HG03175 (cell line): ENCODE results near the gene C11orf54.
"Not testable (repeated sequence)": the region's sequence is repeated elsewhere in the genome, so short reads cannot be mapped to it uniquely, and the experiment has no call there.

Experiments used
- ATAC-seq: cut with Tn5 transposase; IDR thresholded peaks from one replicate; pipeline ENCODE4 v1.9.1; 2021; ENCODE audit warnings: mild to moderate bottlenecking, moderate library complexity; ENCODE audit not compliant: unreplicated experiment

Gene C11orf54

DNA sequence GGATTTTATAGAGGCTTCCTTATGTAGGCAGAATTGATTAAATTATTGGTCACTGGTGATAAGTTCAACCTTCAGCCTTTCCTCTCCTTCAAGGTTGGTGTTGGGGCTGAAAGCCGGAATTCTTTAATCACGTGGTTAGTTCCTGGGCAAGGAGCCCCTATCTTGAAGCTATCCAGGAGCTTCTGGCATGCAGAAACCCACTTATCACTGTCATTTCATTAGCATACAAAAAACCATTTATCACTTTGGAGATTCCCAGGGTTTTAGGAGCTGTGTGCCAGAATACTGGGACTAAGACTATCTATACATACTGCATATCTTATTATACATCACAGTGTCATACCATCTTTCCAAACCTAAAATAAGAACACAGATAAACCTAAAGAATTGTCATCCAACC lies 24.1 kb downstream of the C11orf54 start:
- ATAC-seq, result no peak

DNA sequence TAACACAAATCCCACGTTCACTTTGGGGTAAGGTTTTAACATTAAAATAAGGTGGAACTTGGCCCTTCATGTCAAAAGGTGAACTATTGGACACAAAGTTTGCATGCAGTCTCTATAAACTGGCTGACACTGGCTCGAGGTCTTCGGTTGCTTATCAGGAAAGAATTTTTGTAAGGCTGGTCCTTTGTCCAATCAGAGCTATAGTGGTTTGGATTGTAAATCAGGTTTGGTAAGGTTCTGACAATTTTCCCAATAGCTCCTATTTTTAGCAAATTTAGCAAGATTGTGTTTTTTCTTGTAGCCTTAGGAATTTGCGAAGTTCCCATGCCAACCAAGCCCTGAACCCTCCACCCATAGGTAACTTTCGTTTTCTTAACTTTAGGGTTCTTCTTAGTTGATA lies 25.0 kb downstream of the C11orf54 start:
- no peak for ATAC-seq

DNA sequence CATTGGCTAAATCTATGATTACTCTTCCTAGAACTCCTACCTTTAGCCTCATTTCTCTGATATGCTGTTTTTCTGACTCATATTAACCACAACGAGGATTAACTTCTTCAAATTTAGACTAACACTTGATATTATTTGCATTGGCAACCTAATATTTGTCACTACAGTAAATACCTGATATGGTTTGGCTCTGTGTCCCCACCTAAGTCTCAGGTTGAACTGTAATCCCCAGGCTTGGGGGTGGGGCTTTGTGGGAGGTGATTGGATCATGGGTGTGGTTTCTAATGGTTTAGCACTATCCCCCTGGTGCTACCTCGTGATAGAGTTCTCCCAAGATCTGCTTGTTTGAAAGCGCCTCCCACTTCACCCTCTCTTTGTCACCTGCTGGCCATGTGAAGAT lies 25.5 kb downstream of the C11orf54 start:
- ATAC-seq, result no peak

DNA sequence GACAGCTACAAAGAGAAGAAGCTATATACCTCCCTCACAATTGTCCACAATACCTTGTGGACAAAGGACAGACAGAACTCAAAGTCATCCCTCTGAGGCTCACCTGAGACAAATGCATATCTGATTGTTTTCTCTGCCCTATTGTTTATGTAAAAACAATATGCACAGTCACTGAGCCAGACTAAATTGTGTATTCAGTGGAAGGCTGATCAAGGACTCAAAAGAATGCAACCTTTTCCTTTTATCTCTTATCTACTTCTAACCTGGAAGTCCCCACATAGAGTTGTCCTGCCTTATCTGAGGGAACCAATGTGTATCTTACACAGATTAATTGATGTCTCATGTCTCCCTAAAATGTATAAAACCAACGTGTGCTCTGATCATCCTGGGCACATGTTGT lies 28.7 kb downstream of the C11orf54 start:
- no peak for ATAC-seq

DNA sequence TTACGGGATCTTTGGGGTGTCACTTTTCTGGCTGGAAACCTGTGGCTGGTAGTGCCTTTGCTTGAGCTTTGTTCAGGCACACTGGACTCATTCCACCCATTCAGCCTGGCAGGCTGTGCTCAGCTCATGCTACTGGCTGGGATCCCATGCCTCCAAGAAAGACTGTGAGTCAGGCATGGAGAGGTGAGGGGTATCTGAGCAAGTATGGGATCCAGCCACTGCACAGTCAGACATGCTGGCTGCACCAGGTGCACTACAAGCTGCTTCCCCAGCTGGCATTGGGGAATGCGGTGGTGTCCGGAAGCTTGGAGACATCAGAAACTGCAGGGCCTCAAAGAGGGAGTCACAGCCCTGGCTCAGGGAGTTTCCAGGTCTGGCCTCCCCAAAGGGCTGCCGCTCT lies 30.7 kb downstream of the C11orf54 start:
- ATAC-seq, result no peak

DNA sequence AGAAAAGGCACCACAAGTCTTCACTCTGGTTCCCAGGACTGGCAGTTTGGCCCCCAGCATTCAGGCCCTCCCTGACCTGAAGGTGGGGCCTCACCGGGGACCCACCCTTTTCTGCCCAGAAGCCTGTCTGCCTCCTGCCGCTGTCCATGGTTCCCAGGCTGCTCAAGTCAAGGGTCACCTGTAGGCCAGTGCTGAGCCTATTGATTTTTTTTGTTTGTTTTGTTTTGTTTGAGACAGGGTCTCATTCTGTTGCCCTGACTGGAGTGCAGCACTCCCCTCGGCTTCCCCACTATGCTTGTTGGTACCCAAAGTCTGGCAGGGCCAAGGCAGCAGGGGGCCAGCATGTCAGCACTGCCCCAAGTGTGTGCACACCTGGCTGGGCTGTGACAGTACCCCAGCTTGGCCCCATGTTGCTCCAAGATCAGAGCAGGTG lies 31.6 kb downstream of the C11orf54 start:
- ATAC-seq, result no peak

DNA sequence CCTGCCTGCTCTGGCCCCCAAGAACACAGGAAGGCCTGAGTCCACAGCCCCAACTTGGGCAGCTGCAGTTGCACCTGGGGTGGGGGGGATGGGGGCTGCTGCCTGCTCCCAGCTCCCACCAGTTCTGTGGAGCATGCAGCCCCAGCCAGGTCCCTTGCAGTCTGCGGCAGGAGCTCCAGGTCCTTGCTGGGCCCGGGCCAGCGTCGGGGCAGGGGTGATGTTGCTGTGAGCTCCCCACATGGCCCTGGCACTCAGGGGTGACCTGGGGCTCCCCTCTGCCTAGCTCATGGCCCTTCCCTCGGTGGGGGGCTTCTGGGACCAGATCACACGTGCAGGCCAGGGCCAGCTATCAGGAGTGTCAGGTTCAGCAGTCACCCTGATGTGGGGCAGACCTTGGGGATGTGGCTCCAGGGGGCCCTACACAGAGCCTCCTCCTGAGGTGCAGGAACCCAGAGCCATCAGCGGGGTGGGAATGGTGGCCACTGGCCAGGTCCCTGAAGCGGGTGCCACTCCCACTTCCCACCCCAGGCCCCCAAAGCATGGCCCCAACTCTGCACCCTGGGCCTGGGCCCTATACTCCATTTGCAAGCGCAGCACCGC lies 32.2 kb downstream of the C11orf54 start:
- no peak for ATAC-seq

DNA sequence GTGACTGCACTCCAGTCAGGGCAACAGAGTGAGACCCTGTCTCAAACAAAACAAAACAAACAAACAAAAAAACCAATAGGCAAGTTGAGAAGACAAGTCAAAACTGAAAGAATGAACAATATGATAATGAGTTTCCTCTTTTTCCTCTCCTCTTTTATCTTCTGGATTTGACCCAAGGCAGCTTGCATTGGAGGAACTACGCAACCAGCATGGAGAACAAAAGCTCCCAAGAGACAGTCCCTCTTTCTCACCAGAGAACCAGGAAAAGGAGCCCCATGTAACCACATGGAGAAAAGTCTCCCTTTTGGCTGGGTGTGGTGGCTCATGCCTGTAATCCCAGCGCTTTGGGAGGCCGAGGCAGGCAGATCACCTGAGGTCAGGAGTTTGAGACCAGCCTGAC lies 33.1 kb downstream of the C11orf54 start:
- ATAC-seq, result not testable (repeated sequence)

DNA sequence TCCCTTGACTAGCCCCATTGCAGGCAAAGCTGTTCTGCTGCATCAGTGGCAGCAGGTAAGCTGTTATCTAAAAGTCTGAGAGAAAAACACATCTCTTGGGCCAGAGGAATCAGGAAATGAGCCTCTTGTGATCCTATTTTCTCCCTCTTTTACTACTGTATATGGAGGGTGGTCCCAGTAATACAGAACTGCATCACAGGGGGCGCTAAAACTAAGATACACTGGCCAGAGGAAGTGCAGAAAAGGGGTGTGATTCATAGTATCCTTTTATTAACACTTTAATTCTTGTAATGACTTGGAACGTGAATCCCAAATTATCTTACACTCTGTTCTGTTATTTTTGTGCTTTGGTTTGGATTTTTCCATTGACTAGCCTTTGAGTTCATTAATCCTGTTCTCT lies 33.8 kb downstream of the C11orf54 start:
- no peak for ATAC-seq

DNA sequence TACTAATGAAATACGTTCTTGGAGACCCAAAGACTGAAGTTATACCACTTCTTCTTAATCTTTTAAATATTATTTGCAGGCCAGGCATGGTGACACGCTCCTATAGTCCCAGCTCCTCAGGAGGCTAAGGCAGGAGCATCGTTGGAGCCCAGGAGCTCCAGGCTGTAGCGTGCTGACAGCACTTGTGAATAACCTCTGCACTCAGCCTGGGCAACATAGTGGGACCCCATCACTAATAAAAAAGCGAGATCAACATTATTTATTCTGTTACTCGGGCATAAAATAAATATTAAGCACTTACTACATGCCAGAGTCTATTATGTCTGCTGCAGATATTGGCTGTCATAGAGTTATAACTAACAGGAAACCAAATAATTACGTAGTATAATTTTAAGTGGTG lies 41.9 kb downstream of the C11orf54 start:
- no peak for ATAC-seq

DNA sequence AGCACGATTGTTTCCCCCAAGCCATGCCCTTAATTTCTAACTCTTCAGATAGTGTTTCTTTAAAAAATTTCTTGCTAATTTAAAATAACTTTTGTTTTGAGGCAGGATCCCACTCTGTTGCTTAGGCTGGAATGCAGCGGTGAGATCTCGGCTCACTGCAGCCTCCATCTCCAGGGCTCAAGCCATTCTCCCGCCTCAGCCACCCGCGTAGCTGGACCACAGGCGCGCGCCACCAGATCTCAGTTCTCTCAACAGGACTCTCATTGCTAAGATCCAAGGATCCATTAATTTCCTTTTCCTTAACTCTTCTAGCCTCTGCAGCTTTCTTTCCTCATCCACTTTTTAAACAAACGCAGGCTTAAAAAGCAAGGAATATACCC lies 42.3 kb downstream of the C11orf54 start:
- peak; percentile 43 for ATAC-seq

DNA sequence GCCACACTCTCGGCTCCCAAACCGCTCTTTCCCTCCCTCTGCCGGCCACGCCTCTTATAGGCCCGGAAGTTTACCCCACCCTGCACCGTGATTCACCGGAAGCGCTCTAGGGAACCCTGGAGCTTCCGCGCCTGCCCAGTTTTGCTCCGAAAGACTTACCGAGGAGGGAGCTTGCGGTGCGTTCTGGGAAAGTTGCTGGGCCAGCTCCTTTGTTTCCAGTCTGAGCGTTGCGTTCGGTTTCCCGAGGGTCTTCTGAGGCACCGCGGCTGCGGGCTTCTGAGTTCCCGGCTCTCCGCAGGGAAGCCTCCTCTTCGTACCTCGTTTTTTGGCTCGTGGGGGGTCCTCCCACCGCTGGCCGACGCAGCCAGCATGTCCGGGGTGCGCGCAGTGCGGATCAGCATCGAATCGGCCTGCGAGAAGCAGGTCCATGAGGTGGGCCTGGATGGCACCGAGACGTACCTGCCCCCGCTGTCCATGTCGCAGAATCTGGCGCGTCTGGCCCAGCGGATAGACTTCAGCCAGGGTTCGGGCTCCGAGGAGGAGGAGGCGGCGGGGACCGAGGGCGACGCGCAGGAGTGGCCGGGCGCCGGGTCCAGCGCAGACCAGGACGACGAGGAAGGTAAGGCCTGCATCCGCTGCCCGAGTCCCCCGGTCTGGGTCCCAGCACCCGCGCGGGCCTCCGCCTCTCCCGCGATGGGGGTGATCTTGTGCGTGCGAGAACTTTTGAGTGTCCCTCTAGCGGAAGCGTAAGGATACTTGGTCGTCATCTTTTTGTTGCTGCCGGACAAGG lies 42.9 kb downstream of the C11orf54 start, which contains the start of gene MED17:
Gene MED17 (plus strand): TSS at position 138 of the 790 bp plus-strand sequence. CDS start 232 bp downstream, at position 370.
- ATAC-seq, result peak; percentile 96

DNA sequence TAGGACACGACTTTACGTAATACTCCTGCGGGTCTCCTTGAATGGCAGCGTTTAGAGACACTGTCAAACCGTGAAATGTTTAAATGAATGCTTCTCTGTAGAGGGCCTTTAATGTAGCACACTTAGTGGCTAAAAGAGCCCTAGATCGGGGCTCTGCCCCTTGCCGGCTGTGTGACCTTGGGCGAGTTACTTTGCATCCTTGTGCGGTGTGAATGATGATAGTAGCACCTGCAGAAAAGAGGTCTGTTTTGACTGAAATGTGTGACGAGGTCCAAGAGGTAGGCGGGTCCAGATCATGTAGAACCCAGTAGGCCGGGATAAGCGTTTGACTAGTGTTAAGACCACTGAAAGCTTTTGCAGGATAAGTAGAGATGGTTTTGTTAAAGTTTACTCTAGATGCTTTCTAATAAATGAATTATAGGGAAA lies 43.5 kb downstream of the C11orf54 start:
- ATAC-seq, result peak; percentile 44

DNA sequence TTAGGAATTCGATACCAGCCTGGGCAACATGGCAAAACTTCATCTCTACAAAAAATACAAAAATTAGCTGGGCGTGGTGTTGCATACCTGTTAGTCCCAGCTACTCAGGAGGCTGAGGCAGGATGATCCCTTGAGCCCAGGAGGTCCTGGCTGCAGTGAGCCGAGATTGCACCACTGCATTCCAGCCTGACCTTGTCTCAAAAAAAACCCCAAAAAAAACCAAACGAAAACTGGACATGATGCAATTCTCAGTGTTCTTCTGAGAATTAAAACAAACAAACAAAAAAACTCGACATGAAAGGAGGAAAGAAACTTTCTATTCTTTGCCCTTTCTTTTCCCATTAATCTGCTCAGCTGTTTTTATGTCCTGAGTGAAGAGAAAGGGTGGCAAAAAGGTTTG lies 50.0 kb downstream of the C11orf54 start:
- no peak for ATAC-seq

DNA sequence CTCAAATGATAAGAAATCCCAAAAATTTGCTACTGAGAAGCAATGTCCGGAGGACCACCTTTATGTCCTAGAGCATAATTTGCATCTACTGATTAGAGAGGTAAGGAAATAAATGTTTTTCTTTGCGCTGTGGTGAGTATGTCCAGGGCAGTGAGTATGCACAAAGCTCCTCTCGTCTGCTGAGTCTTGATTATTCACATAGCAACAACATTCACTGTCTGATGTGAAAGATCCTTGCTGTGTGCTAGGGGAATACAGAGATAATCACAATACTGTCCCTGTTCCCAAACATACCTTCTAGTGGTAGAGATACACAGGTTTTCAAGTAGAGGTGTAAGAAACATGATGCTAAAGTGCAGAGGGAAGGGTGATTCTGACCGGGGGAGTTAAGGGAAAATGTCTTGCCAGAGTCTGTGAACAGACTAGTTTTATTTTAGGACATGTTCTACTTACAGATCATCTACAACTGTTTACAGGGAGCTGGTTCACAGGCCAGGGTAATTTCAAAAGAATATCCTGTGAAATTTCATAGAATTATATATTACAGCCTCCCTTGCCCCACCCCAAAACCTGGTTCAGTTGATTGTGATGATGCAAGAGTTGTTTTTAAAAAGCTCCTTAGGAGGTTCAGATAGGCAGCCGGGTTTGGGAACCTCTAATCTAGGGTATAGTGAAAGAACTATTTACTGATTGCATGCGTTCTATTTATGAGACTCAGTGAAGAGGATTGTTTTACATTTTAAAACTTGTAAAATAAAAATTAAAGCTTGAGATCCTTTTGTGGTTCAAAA lies 55.2 kb downstream of the C11orf54 start:
- no peak for ATAC-seq

DNA sequence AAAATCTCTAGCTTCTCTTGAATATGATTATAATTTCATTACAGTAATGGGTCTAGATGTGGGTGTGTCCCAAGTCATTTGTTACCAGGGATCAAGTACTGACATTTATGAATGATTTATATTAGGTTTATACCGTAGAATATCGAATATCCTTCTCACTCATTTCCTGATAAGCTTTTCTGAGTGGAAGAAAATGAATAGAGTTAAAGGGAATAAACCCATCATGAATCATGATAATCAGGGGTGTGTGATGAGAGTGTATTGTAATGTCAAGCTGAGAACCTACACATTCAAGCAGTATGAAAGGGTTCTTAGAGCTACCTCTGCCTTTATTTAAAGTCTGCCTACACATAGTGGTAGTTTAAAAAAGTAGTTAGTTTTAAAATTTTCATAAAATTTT lies 59.9 kb downstream of the C11orf54 start:
- no peak for ATAC-seq

DNA sequence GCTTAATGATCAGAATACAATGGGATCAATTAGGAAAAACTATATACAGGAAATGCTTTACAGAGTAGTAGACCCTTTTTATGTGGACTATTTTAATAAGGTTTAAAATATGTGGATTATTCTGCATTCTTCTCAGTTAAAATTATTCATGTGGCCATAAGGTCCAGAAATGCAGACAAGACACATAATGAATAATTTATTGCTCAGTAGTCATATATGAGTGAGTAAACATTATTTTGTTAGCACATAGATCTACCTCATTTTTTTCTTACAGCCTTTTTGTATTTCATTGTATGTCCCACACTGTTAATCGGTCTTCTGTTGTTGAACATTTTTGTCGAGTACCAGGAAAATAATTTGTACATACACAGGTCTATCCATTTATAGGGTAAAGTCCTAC lies 63.4 kb downstream of the C11orf54 start:
- ATAC-seq, result no peak

DNA sequence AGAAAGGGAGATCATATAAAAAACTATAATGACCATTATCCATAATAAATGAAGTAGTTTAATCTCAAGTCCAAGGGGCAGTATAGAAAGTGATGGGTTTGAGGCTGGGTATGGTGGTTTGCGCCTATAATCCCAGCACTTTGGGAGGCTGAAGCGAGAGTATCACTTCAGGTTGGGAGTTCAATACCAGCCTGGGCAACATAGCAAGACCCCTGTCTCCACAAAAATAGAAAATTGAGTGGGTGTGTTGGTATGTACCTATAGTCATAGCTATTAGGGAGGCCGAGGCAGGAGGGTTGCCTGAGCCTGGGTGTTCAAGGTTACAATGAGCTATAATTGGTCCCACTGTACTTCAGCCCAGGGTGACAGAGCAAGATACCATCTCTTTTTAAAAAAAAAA lies 66.5 kb downstream of the C11orf54 start:
- no peak for ATAC-seq

DNA sequence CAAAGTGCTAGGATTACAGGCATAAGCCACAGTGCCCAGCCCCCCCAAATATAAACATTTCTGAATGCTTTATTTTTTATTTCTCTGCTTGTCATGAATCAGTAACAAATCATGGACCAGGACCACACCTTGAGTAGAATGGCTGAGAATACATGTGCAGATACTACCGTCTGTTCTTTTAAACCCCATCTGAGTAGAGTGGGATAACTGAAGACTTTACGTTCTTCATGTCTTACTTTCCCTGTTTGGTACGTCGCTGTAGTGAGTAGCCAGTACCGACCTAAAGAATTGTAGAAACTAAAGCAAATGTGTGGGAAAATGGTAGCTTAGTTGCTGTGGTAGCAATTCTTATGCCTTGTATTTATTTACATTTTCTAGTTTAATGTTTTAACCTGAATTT lies 72.5 kb downstream of the C11orf54 start:
- ATAC-seq, result no peak
